ENCODE results near the gene IGFALS. TPM values are rescaled to one million over a fixed set of nuclear protein-coding genes. Genes with fewer than 3 reads are reported as not detected.

IGFALS gene
- total and polyA plus RNA-seq, 2 donors (not counting 3 experiments of a cell fraction or from before 2014, with no cell fraction given): not detected

GRCh38 chr16:1818204-1818872 is 24.8 kb upstream of the IGFALS start:
- CTCF ChIA-PET: no interaction called here
- POLR2A ChIA-PET: no interaction called here
- Histone ChIP-seq H3K4me2 (ENCODE audit: insufficient read depth, low read length) (no peak overlapping the region), H2AFZ (ENCODE audit: low read depth, low read length) (no peak overlapping the region), H3K4me3 (replicated peaks in 1 of 3; ENCODE audit: insufficient read depth in 1 of 3, low read depth in 1 of 3, low read length in 3 of 3) (no peak overlapping the region), H3K9ac (replicated peaks; ENCODE audit: extremely low read depth, insufficient read depth, low read length) (no peak overlapping the region), H3K36me3 (ENCODE audit: control insufficient read depth in 2 of 2, extremely low read depth in 1 of 2, insufficient read depth in 2 of 2, low read length in 2 of 2) (peaks cover 0 to 39% of the 10 kb centered on the region in 2 experiments), H3K4me1 (ENCODE audit: control insufficient read depth, extremely low read depth, insufficient read depth, low read length) (no peaks in the 10 kb centered on the region), H3K27me3 (ENCODE audit: control insufficient read depth in 2 of 2, insufficient read depth in 2 of 2, low read length in 2 of 2) (no peaks in the 10 kb centered on the region), H3K79me2 (ENCODE audit: control insufficient read depth, insufficient read depth, low read length) (no peaks in the 10 kb centered on the region), H3K27ac (ENCODE audit: insufficient read depth, low read depth, low read length) (no peak overlapping the region), H3K9me1 (replicated peaks; ENCODE audit: control insufficient read depth, extremely low read depth, insufficient read depth, low read length) (no peaks in the 10 kb centered on the region), H4K20me1 (replicated peaks; ENCODE audit: control insufficient read depth, extremely low read depth, insufficient read depth, low read length) (no peaks in the 10 kb centered on the region), H3K9me3 (replicated peaks; ENCODE audit: control insufficient read depth, insufficient read depth, low read length) (no peaks in the 10 kb centered on the region)
- dilution Hi-C loops (cut with MboI; ENCODE audit: extremely low pct_ligation_motif_present, low sequenced_read_pairs) (no loop called here), intact Hi-C loops (cut with micrococcal nuclease) (no loop called here)
- FAIRE-seq (no peak), DNase-seq (ENCODE audit: low read depth, low spot score) (no peak)
- BruUV-seq (replicated peaks): no TSS peak
- TF ChIP-seq FOS (IDR thresholded peaks at IDR 0.05; ENCODE audit: borderline replicate concordance, insufficient read depth, low read length) (no peak), POLR2A (IDR thresholded peaks at IDR 0.05; ENCODE audit: low read depth, low read length) (no peak), JUN (IDR thresholded peaks at IDR 0.05; ENCODE audit: borderline replicate concordance, insufficient read depth, insufficient read length, low read depth) (no peak), CTCF (IDR thresholded peaks at IDR 0.05; ENCODE audit: extremely low read depth in 1 of 2, insufficient read depth in 1 of 2, low read depth in 1 of 2, low read length in 2 of 2) (no peak), POLR2AphosphoS5 (IDR thresholded peaks at IDR 0.05; ENCODE audit: insufficient read depth, low read depth, low read length) (no peak), MYC (IDR thresholded peaks at IDR 0.05; ENCODE audit: low read depth, low read length) (no peak), EZH2 (IDR thresholded peaks at IDR 0.05; ENCODE audit: borderline replicate concordance, low read depth, low read length, severe bottlenecking) (no peak), GATA2 (IDR thresholded peaks at IDR 0.05; ENCODE audit: insufficient read depth, insufficient read length, low read depth, low read length) (no peak)
- TF ChIP-seq, protein P1, sequence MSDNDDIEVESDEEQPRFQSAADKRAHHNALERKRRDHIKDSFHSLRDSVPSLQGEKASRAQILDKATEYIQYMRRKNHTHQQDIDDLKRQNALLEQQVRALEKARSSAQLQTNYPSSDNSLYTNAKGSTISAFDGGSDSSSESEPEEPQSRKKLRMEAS (IDR thresholded peaks at IDR 0.05; ENCODE audit: insufficient read depth, insufficient read length): no peak

All from endothelial cell of umbilical vein (primary cell).